GM18511 (cell line): ENCODE data around the gene AMN.

Source experiments
- ATAC-seq: cut with Tn5 transposase; IDR thresholded peaks from one replicate; pipeline ENCODE4 v1.9.1; 2021; ENCODE audit warnings: mild to moderate bottlenecking, moderate library complexity; ENCODE audit not compliant: unreplicated experiment

Gene AMN

DNA sequence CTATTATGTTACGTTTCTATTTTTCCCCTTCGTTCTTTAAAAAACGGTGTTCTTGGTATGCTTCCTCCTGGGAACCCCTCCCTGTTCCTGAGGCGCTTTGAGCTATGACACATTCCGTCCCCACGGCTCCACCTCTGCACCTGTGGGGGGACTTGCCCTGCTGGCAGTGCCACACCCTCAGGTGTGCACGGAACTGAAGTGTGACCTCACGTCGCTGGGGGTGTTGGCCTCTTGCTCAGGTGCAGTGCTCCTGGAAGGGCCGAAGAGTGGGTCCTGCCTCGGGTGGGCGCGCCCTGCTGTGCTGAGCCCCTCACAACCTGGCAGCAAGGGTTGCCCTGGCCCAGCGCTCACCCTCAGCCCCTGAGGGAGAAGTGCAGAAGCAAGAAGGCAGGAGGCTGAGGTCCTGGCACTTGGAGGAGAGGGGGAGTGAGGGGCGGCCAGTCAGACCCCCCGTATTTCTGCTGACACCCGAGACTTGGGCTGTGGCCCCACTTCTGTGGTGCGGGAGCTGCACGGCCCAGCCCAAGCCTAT, 4.9 kb downstream of the AMN start:
- no peak for ATAC-seq

DNA sequence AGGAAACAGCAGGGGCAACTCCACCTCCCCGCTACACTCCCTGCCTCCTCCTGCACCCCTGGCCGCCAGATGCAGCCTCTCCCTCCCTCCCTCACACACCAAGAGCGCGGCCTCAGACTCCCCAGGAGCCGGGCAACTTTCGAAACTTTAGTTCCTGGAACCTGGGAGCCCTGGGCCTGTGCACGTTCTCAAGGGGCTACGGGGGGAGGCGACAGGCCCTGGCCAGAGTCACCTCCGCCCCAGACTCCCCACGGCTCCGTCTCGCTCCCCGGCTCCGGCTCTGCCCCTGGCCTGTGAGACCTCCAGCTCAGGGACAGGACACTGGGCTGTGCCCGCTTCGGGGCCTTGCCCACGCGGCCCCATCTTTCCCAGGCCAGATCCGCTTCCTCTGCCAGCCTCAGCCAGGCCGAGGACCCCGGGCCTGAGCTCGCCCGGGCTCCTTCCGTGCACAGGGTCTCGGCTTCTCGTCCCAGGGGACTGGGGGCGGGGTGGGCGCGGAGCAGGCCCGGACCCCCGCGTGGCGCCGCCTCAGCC, 5.5 kb downstream of the AMN start:
- ATAC-seq = peak; percentile 8

GRCh38 chr14:102928412-102929240, 6.2 kb downstream of the AMN start:
- peak; percentile 55 for ATAC-seq

GRCh38 chr14:102929241-102930137, 7.0 kb downstream of the AMN start:
- ATAC-seq = no peak

- ATAC-seq = no peak
These were observed 7.8 kb downstream of the AMN start for GRCh38 chr14:102930138-102930752.

GRCh38 chr14:102930753-102931579, 8.5 kb downstream of the AMN start:
- no peak for ATAC-seq

- no peak for ATAC-seq
These were observed 9.3 kb downstream of the AMN start for GRCh38 chr14:102931580-102932285.

DNA sequence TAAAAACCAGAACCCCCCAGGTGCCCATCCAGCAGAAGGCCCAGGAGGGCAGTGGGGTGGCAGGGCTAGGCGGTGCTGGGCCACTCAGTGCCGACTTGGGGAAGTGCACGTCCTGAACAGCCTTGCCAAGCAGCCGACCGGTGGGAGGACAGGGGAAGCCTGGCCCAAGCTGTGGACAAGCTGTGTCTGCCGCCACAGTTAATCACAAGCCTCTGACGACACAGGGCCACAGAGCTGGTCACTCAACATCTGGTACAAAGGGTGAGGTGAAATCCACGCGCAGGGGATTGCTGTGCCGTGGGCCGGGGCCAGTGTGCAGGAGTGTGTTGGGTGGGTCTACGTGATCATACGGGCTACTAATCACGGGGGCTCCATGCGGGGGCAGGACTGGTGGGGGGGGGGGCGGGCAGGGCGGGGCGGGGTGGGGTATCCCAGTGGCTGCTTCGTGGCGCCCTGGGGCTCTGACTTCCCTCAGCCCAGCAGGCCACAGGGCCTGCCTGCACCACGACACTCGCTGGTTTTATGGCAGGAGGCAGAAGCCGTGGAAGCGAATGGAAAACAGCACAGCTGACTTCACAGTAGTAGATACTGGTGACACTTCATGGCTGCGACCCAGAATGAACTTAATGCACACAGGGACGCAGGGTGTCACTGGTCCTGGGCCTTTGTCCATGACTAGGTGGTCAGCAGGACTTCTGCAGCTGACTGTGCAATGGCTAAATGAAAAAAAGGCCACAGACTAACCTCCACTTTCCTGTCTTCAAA, 10.2 kb downstream of the AMN start:
- ATAC-seq = no peak

GRCh38 chr14:102933618-102934231, 11.3 kb downstream of the AMN start:
- ATAC-seq = no peak

- ATAC-seq = no peak
These were observed 13.3 kb downstream of the AMN start for GRCh38 chr14:102935756-102936155.

GRCh38 chr14:102937331-102938175, 15.1 kb downstream of the AMN start:
- ATAC-seq = no peak

DNA sequence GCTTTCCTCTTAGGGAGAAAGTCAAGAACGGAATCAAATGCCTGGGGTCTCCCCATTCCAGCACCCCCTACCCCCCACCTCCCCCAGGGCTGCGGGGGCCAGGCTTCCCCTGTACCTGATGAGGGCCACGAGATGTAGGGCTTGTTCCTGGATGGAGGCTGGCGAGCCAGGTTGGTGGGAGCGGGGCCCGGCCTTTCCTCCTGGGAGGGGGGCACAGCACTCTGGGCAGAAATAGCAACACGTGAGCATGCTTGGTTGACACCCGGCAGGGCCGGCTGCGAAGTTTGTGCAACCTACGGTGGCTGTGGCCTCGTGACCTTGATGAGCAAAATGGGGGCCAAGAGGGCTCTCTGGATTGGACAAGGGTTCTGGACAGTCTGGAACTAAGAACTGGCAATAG, 15.7 kb downstream of the AMN start:
- no peak for ATAC-seq

GRCh38 chr14:102939329-102939728, 16.9 kb downstream of the AMN start:
- no peak for ATAC-seq

DNA sequence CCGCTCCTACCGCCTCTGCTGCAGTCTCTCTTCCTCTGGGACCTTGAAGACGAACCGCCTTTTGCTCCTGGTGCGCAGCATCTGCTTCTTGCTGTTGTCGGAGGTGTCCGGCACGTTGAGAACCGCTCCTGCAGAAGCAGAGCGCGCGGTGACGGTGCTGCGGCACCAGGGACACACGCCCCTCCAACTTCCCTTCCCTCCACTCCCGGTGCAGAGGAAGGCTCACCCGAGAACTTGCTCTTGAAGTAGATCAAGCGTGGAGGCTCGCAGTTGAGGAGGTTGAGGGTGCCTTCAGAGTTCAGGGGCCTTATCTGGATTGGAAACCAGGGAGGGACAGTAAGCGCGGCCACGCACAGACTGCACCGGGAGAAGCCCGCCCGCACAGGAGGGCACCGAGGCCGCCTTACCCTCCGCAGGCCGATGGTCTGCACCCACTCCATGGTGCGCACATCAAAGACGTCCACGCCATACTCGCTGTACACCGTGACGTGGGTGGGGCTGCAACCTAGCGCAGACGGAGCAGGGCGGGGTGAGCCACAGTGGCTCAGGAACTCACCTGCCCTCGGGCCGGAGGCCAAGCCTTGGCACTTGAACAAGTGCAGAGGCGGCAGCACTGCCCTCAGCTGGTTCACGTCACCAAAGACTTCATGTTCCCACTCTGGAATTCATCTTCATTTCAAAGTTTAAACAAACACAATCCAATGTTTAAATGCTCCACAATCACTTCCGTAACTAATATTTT, 17.5 kb downstream of the AMN start:
- ATAC-seq = no peak

GRCh38 chr14:102940729-102941362, 18.4 kb downstream of the AMN start:
- no peak for ATAC-seq

DNA sequence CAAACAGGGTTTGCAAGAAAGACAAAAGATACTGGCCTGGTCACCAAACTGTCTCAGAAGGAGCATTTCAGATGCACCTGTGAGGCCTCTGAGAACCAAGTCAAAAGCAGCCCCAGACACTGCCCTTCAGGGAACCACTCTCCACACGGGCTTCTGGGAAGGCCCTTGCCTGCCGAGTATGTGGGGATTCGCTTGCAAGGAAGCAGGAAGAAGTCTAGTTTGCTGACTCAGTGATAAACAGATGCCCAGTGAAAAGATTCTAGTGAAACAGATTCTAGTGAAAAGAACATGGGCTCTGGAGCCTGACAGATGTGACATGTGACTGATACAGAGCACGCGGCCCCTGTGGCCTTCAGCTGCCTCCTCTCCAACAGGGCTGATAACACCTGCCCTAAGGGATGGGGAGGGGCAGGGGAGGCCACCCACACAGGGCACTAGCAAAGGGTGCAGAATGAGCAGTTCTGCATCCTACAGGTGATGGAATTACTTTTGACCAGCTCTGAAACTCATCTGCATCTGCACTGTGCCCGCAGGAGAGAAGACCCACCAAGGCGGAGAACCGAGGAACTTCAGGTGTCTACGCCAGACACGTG, 19.1 kb downstream of the AMN start:
- no peak for ATAC-seq
